Activated CD4-positive, alpha-beta T cell treated with anti-CD3 and anti-CD28 coated beads for 4 hours (primary cell): ENCODE results near the gene TNFRSF12A.

ENCODE experiments used
- DNase-seq, 2 donors: peaks; one replicate each; pipeline ENCODE4 v3.0.0-alpha.2; 2020

The TNFRSF12A gene

GRCh38 chr16:2986623-2987188, 33.5 kb upstream of the TNFRSF12A start:
- DNase-seq, result no peak

- DNase-seq, result no peak
Observed at GRCh38 chr16:2987286-2987685, 32.9 kb upstream of the TNFRSF12A start.

GRCh38 chr16:2987833-2988232, 32.3 kb upstream of the TNFRSF12A start:
- no peak for DNase-seq

GRCh38 chr16:2988590-2989099, 31.5 kb upstream of the TNFRSF12A start:
- no peak for DNase-seq

- DNase-seq, result no peak
Observed at GRCh38 chr16:2990891-2991290, 29.3 kb upstream of the TNFRSF12A start.

GRCh38 chr16:2991566-2992261, 28.5 kb upstream of the TNFRSF12A start:
- DNase-seq, result no peak

GRCh38 chr16:2992383-2993081, 27.6 kb upstream of the TNFRSF12A start:
- DNase-seq, result no peak

GRCh38 chr16:2996298-2996697, 23.9 kb upstream of the TNFRSF12A start:
- no peak for DNase-seq

GRCh38 chr16:2999929-3000328, 20.2 kb upstream of the TNFRSF12A start:
- DNase-seq, result no peak

- no peak for DNase-seq
Observed at GRCh38 chr16:3000540-3000939, 19.6 kb upstream of the TNFRSF12A start.

GRCh38 chr16:3001316-3001715, 18.9 kb upstream of the TNFRSF12A start:
- DNase-seq, result no peak

GRCh38 chr16:3003582-3004270, 16.4 kb upstream of the TNFRSF12A start:
- peak; percentile 94 to 95 for DNase-seq

- DNase-seq, result no peak
Observed at GRCh38 chr16:3004319-3004718, 15.8 kb upstream of the TNFRSF12A start.

- no peak for DNase-seq
Observed at GRCh38 chr16:3004781-3005284, 15.3 kb upstream of the TNFRSF12A start.

GRCh38 chr16:3007059-3007956, 12.9 kb upstream of the TNFRSF12A start:
- DNase-seq, result no peak

GRCh38 chr16:3007957-3008689, 12.0 kb upstream of the TNFRSF12A start:
- peak; percentile 29 to 52 for DNase-seq

GRCh38 chr16:3008690-3009037, 11.5 kb upstream of the TNFRSF12A start:
- no peak for DNase-seq

- no peak for DNase-seq
Observed at GRCh38 chr16:3009568-3010390, 10.4 kb upstream of the TNFRSF12A start.

- no peak for DNase-seq
Observed at GRCh38 chr16:3010510-3010909, 9.7 kb upstream of the TNFRSF12A start.

GRCh38 chr16:3012246-3012645, 7.9 kb upstream of the TNFRSF12A start:
- no peak for DNase-seq
